Measurements from ENCODE around the gene MUS81. TPM values are rescaled to one million over a fixed set of nuclear protein-coding genes. Genes with fewer than 3 reads are reported as not detected.

Gene MUS81
- total RNA-seq, 2 donors from 2014 or later: 51.0 to 64.5 TPM

- Histone ChIP-seq H3K9ac (ENCODE audit: extremely low read depth, low read length, poor library complexity, severe bottlenecking) (peak overlapping the region; percentile 44), H3K4me1 (ENCODE audit: control insufficient read depth, insufficient read depth, low read length) (no peaks in the 10 kb centered on the region)
- peak overlapping the region; percentile 85 for H3K4me3 Mint-ChIP-seq
Observed at GRCh38 chr11:65873318-65874156, 13.3 kb downstream of the MUS81 start.

GRCh38 chr11:65879617-65880016 lies 19.4 kb downstream of the MUS81 start, which contains the start of gene CTSW:
Gene CTSW (plus strand): TSS chr11:65879837. CDS start chr11:65879855, 18 bp downstream.
- H3K27me3 ChIP-seq (ENCODE audit: control insufficient read depth, insufficient read depth, low read length, poor library complexity, severe bottlenecking): no peaks in the 10 kb centered on the region
- H3K4me1 Mint-ChIP-seq: peaks cover 2% of the 10 kb centered on the region
- H3K4me1 ChIP-seq (ENCODE audit: control insufficient read depth, insufficient read depth, low read length): no peaks in the 10 kb centered on the region
- no peak within 1 kb of the TSS for H3K9ac ChIP-seq (ENCODE audit: extremely low read depth, low read length, poor library complexity, severe bottlenecking)
- H3K27ac Mint-ChIP-seq: no peak within 1 kb of the TSS
- H3K36me3 Mint-ChIP-seq (ENCODE audit: low read depth): peaks cover 21% of the 10 kb centered on the region
- WGBS, 2 experiments (ENCODE audit: insufficient coverage in 1 of 2, insufficient read length in 1 of 2): 87 to 89% methylated on average over 6 to 7 of the region's 7 CpGs
- peaks cover 22% of the 10 kb centered on the region for H3K36me3 ChIP-seq (ENCODE audit: control insufficient read depth, insufficient read depth, low read length)
- TF ChIP-seq, protein P1, sequence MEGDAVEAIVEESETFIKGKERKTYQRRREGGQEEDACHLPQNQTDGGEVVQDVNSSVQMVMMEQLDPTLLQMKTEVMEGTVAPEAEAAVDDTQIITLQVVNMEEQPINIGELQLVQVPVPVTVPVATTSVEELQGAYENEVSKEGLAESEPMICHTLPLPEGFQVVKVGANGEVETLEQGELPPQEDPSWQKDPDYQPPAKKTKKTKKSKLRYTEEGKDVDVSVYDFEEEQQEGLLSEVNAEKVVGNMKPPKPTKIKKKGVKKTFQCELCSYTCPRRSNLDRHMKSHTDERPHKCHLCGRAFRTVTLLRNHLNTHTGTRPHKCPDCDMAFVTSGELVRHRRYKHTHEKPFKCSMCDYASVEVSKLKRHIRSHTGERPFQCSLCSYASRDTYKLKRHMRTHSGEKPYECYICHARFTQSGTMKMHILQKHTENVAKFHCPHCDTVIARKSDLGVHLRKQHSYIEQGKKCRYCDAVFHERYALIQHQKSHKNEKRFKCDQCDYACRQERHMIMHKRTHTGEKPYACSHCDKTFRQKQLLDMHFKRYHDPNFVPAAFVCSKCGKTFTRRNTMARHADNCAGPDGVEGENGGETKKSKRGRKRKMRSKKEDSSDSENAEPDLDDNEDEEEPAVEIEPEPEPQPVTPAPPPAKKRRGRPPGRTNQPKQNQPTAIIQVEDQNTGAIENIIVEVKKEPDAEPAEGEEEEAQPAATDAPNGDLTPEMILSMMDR (conservative IDR thresholded peaks at IDR 0.05): no peak
- DNase-seq: no peak
- no peaks in the 10 kb centered on the region for H3K9me3 Mint-ChIP-seq
- no peak within 1 kb of the TSS for H3K27ac ChIP-seq (ENCODE audit: low read depth, low read length)
- peaks cover 8% of the 10 kb centered on the region for H3K27me3 Mint-ChIP-seq (ENCODE audit: insufficient read depth)
- no peak within 1 kb of the TSS for H3K4me3 ChIP-seq (ENCODE audit: low read length)
- no peak within 1 kb of the TSS for H3K4me3 Mint-ChIP-seq
- H3K9me3 ChIP-seq (ENCODE audit: control insufficient read depth, low read length): no peaks in the 10 kb centered on the region

More at GRCh38 chr11:65873318-65874156, 13.3 kb downstream of the MUS81 start:
- DNase-seq: peak; percentile 98
- H3K36me3 Mint-ChIP-seq (ENCODE audit: low read depth): peaks cover 18% of the 10 kb centered on the region
- Histone ChIP-seq H3K36me3 (ENCODE audit: control insufficient read depth, insufficient read depth, low read length) (peaks cover 11% of the 10 kb centered on the region), H3K27ac (ENCODE audit: low read depth, low read length) (no peak overlapping the region), H3K9me3 (ENCODE audit: control insufficient read depth, low read length) (no peaks in the 10 kb centered on the region), H3K27me3 (ENCODE audit: control insufficient read depth, insufficient read depth, low read length, poor library complexity, severe bottlenecking) (no peaks in the 10 kb centered on the region), H3K4me3 (ENCODE audit: low read length) (peak overlapping the region; percentile 94)
- 14 to 30% methylated on average over 20 to 54 of the region's 54 CpGs for WGBS, 2 experiments (ENCODE audit: insufficient coverage in 1 of 2, insufficient read length in 1 of 2)
- H3K4me1 Mint-ChIP-seq: peaks cover 5% of the 10 kb centered on the region
- H3K27ac Mint-ChIP-seq: peak overlapping the region; percentile 87
- TF ChIP-seq, protein P1 (conservative IDR thresholded peaks at IDR 0.05): no peak
- H3K9me3 Mint-ChIP-seq: no peaks in the 10 kb centered on the region
- H3K27me3 Mint-ChIP-seq (ENCODE audit: insufficient read depth): peaks cover 8% of the 10 kb centered on the region

DNA sequence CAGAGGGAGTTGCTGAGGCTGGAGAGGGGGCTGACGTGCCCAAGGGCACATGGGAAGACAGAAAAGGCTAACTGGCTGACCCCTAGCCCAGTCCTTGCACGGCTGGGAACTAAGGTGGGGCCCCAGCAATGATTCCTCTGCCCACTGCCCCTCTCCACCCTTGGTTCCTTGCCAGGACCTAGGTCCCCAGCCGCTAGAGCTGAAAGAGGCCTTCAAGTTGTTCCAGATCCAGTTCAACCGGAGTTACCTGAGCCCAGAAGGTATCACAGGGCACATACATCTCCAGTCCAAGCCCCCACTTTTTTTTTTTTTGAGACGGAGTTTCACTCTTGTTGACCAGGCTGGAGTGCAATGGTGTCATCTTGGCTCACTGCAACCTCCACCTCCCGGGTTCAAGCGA lies 19.8 kb downstream of the MUS81 start:
- Histone ChIP-seq H3K27ac (ENCODE audit: low read depth, low read length) (no peak overlapping the region), H3K36me3 (ENCODE audit: control insufficient read depth, insufficient read depth, low read length) (peaks cover 26% of the 10 kb centered on the region), H3K9me3 (ENCODE audit: control insufficient read depth, low read length) (no peaks in the 10 kb centered on the region), H3K27me3 (ENCODE audit: control insufficient read depth, insufficient read depth, low read length, poor library complexity, severe bottlenecking) (no peaks in the 10 kb centered on the region), H3K9ac (ENCODE audit: extremely low read depth, low read length, poor library complexity, severe bottlenecking) (no peak overlapping the region), H3K4me1 (ENCODE audit: control insufficient read depth, insufficient read depth, low read length) (no peaks in the 10 kb centered on the region), H3K4me3 (ENCODE audit: low read length) (no peak overlapping the region)
- no peaks in the 10 kb centered on the region for H3K9me3 Mint-ChIP-seq
- H3K36me3 Mint-ChIP-seq (ENCODE audit: low read depth): peaks cover 26% of the 10 kb centered on the region
- DNase-seq: no peak
- peaks cover 2% of the 10 kb centered on the region for H3K4me1 Mint-ChIP-seq
- H3K4me3 Mint-ChIP-seq: no peak overlapping the region
- WGBS, 2 experiments (ENCODE audit: insufficient coverage in 1 of 2, insufficient read length in 1 of 2): 93 to 100% methylated on average over 6 to 7 of the region's 7 CpGs
- H3K27me3 Mint-ChIP-seq (ENCODE audit: insufficient read depth): peaks cover 8% of the 10 kb centered on the region
- no peak overlapping the region for H3K27ac Mint-ChIP-seq
- TF ChIP-seq, protein P1 (conservative IDR thresholded peaks at IDR 0.05): no peak

Measured in endodermal cell (in vitro differentiated cells).